Gastrocnemius medialis (tissue), 4 donors: ENCODE results near the gene AANAT.

Source experiments
- CTCF ChIP-seq, 5 experiments: fragments of 450-650 bp in 3 of 5; fragments of 200-600 bp in 2 of 5; sonication (generic) in 2 of 5; IDR thresholded peaks in 4 of 5; conservative IDR thresholded peaks in 1 of 5; 1 replicate in 4 of 5; 2 replicates in 1 of 5; pipeline ENCODE4 v1.5.1; 2016 to 2019; ENCODE audit warnings: antibody characterized with exemption in 5 of 5, mild to moderate bottlenecking in 3 of 5, moderate library complexity in 3 of 5
- POLR2A ChIP-seq, 2 donors: fragments of 450-650 bp; IDR thresholded peaks; one replicate each; pipeline ENCODE4 v1.6.1; 2017; ENCODE audit warnings: antibody characterized with exemption in 2 of 2, mild to moderate bottlenecking in 2 of 2, moderate library complexity in 2 of 2

DNA sequence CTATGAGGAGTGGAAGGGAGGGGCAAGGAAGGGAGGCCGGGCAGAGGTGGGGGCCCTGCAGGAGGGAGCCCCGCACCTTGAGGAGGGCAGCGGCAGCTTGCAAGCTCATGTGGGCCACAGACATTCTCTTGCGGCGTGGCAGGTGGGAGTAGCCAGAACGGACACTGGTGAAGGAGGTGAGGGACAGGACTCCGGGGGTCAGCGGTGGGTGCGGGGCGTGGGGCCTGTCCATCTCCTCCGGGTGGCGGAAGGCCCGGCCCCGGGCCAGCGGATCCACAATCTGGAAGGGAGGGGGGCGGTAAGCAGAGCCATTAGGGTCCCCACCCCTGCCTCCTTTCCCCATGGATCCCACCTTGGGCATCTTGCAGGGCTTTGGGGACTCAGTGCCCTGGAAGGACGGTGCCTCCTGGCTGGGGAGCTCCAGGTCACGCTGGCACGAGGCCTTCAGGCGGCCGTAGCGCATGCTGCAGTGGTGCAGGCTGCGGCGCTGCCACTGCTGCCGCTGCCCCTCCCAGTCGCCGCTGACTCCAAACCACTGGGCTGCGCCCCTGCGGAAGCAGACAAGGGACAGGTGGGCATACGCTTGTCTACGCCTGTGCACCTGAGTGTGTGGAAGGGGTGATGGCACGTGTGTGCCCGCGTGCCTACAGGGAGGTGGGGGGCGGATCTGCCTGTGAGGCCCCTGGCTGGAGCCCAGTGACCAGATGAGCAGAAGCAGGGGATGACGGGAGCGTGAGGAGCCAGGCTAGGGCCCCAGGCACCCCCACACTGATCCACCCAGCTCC, 11.5 kb downstream of the AANAT start:
- no peak for TF ChIP-seq CTCF (IDR thresholded peaks at IDR 0.05 in 4 of 5, conservative IDR thresholded peaks at IDR 0.05 in 1 of 5)
- TF ChIP-seq POLR2A (IDR thresholded peaks at IDR 0.05), result no peak
